Right lobe of liver (tissue), 4 donors: Measurements from ENCODE around the gene SLU7.

Experiments
- POLR2A ChIP-seq: fragments of 450-650 bp; IDR thresholded peaks from one replicate; pipeline ENCODE4 v1.6.1; 2017; ENCODE audit warnings: antibody characterized with exemption, mild to moderate bottlenecking
- TF ChIP-seq, protein P1 (sequence below), 4 donors: fragments of 200-600 bp in 3 of 4; fragments of 450-650 bp in 1 of 4; IDR thresholded peaks; one replicate each; pipeline versions ENCODE4 v1.5.1 to v1.8.0; 2016 to 2022; ENCODE audit warnings: antibody characterized with exemption in 4 of 4, mild to moderate bottlenecking in 2 of 4
- donor health status: DM: no; HTN: no; CAD: no.
- donor health status: DM: no; HTN: no; CAD: no.
- donor health status: DM: no; HTN: yes; CAD: no.

DNA sequence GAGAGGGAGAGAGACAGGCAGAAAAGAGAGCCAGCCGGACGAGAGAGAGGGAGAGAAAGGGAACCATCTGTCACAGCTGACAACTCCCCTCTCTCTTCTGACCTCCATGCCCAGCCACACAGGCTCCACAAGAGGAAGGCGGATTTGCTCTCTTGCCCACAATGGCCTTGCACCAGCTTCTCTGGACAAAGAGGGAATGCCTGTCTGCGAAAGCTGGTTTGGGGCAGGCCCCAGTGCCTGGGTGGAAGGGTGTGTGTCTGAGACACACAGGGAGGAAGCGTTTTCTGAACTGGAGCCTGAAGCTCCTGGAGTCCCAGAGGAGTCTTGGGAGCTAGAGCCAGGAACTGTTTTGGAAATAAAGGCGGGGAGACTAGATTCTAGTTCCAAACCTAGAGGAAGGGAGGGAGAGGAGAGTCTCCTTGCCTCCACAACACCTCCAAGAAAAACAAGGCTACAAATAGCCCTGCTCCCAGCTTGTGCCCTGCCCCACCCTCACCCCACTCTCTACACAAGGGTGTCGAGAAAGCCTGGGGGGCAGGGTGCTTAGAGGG lies 60.9 kb downstream of the SLU7 start:
- no peak for TF ChIP-seq POLR2A
- TF ChIP-seq, protein P1, sequence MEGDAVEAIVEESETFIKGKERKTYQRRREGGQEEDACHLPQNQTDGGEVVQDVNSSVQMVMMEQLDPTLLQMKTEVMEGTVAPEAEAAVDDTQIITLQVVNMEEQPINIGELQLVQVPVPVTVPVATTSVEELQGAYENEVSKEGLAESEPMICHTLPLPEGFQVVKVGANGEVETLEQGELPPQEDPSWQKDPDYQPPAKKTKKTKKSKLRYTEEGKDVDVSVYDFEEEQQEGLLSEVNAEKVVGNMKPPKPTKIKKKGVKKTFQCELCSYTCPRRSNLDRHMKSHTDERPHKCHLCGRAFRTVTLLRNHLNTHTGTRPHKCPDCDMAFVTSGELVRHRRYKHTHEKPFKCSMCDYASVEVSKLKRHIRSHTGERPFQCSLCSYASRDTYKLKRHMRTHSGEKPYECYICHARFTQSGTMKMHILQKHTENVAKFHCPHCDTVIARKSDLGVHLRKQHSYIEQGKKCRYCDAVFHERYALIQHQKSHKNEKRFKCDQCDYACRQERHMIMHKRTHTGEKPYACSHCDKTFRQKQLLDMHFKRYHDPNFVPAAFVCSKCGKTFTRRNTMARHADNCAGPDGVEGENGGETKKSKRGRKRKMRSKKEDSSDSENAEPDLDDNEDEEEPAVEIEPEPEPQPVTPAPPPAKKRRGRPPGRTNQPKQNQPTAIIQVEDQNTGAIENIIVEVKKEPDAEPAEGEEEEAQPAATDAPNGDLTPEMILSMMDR (IDR thresholded peaks at IDR 0.05) = no peak
